Natural killer cell (primary cell): ENCODE data around the gene H6PD. TPM values are rescaled to one million over a fixed set of nuclear protein-coding genes. Genes with fewer than 3 reads are reported as not detected.

ENCODE experiments used
- ATAC-seq, 3 donors: fragments of 150-1000 bp in 2 of 3; fragments of 200-7000 bp in 1 of 3; cut with Tn5 transposase; 1 replicate in 1 of 3; 2 replicates in 2 of 3; pipeline ENCODE4 v1.10.0; 2021; ENCODE audit warnings: mild to moderate bottlenecking in 2 of 3, moderate library complexity in 2 of 3
- DNase-seq, 2 donors: peaks; one replicate each; pipeline versions ENCODE4 v3.0.0 to v3.0.0-alpha.2; 2013 to 2021; ENCODE audit warnings: mixed read lengths in 1 of 2
- H3K27ac ChIP-seq: one replicate; pipeline ENCODE4 v1.5.1; 2013; ENCODE audit warnings: mild to moderate bottlenecking, low read length
- H3K27me3 ChIP-seq: one replicate; pipeline ENCODE4 v1.6.1; 2013; ENCODE audit warnings: low read length; ENCODE audit not compliant: control insufficient read depth, insufficient read depth
- H3K36me3 ChIP-seq: one replicate; pipeline ENCODE4 v1.6.1; 2013; ENCODE audit warnings: low read length; ENCODE audit not compliant: control insufficient read depth, insufficient read depth
- H3K4me1 ChIP-seq: one replicate; pipeline ENCODE4 v1.6.1; 2013; ENCODE audit warnings: low read length; ENCODE audit not compliant: control insufficient read depth, insufficient read depth
- H3K4me3 ChIP-seq: one replicate; pipeline ENCODE4 v1.5.1; 2013; ENCODE audit warnings: low read length
- H3K9me3 ChIP-seq: one replicate; pipeline ENCODE4 v1.6.1; 2013; ENCODE audit warnings: low read length; ENCODE audit not compliant: control insufficient read depth, insufficient read depth
- H3K27ac Mint-ChIP-seq, 2 donors: one replicate each; pipeline ENCODE4 v1.8.0; 2022; ENCODE audit warnings: mild to moderate bottlenecking in 2 of 2, mixed read lengths in 2 of 2, moderate library complexity in 1 of 2
- H3K27me3 Mint-ChIP-seq, 2 donors: one replicate each; pipeline ENCODE4 v1.8.0; 2022; ENCODE audit warnings: low read depth in 2 of 2, mixed read lengths in 2 of 2
- H3K36me3 Mint-ChIP-seq: one replicate; pipeline ENCODE4 v1.8.0; 2022; ENCODE audit warnings: mixed read lengths
- H3K4me1 Mint-ChIP-seq, 2 donors: one replicate each; pipeline ENCODE4 v1.8.0; 2022; ENCODE audit warnings: mixed read lengths in 2 of 2
- H3K4me3 Mint-ChIP-seq: one replicate; pipeline ENCODE4 v1.8.0; 2022; ENCODE audit warnings: mild to moderate bottlenecking, moderate library complexity, mixed read lengths
- H3K9me3 Mint-ChIP-seq, 2 donors: one replicate each; pipeline ENCODE4 v1.8.0; 2022; ENCODE audit warnings: mixed read lengths in 2 of 2
- WGBS: methylation state at CpG from one replicate; pipeline ENCODE4 v1.1.7; 2013; ENCODE audit warnings: missing lambda C conversion rate; ENCODE audit not compliant: insufficient coverage; 5-methylcytosine and 5-hydroxymethylcytosine counted together
- intact Hi-C: fragments of 100-400 bp; cut with micrococcal nuclease; formaldehyde crosslinking; loops from one replicate; pipeline ENCODE4 v1.14.2; 2022
- total RNA-seq, 4 donors: library from RNA; stranded (reverse); fragments of 120-200 nt in 1 of 4; gene quantifications; one replicate each; pipeline versions ENCODE4 v1.2.3 to v1.2.4, GENCODE V29; 2013 to 2022
- TF ChIP-seq, protein P1 (sequence below): fragments of 200-600 bp; IDR thresholded peaks from one replicate; pipeline ENCODE4 v1.8.0; 2022; ENCODE audit warnings: antibody characterized with exemption

Gene H6PD
- total RNA-seq, 3 donors from 2014 or later (not counting 1 experiment from before 2014, with no cell fraction given), result 24.3 to 37.1 (median 31.2) TPM

DNA sequence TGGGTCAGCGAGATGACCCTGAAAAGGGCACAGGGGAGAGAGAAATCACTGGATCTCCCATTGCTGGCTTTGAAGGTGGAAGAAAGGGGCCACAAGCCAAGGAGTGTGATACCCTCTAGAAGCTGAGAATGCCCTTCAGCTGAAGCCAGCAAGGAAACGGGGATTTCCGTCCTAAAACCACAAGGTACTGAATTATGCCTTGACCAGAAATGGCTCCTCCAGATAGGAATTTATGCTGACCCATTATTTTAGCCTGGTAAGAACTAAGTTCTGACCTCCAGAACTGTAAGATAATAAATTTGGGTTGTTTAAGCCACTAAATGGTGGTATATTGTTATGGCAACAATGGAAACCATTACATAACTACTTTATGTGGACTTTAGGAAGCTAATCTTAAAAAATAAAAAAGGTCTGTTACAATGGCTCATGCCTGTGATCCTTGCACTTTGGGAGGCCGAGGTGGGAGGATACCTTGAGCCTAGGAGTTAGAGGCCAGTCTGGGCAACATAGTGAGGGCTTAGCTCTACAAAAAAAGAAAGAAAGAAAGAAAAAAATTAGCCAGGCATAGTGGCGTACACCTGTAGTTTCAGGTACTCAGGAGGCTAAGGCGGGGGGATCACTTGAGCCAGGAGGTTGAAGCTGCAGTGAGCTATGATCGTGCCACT is 3.6 kb upstream of the H6PD start:
- Histone ChIP-seq H3K4me3 (no peak overlapping the region), H3K9me3 (no peaks in the 10 kb centered on the region), H3K4me1 (peaks cover 23% of the 10 kb centered on the region), H3K27me3 (no peaks in the 10 kb centered on the region), H3K36me3 (no peaks in the 10 kb centered on the region), H3K27ac (no peak overlapping the region)
- TF ChIP-seq, protein P1, sequence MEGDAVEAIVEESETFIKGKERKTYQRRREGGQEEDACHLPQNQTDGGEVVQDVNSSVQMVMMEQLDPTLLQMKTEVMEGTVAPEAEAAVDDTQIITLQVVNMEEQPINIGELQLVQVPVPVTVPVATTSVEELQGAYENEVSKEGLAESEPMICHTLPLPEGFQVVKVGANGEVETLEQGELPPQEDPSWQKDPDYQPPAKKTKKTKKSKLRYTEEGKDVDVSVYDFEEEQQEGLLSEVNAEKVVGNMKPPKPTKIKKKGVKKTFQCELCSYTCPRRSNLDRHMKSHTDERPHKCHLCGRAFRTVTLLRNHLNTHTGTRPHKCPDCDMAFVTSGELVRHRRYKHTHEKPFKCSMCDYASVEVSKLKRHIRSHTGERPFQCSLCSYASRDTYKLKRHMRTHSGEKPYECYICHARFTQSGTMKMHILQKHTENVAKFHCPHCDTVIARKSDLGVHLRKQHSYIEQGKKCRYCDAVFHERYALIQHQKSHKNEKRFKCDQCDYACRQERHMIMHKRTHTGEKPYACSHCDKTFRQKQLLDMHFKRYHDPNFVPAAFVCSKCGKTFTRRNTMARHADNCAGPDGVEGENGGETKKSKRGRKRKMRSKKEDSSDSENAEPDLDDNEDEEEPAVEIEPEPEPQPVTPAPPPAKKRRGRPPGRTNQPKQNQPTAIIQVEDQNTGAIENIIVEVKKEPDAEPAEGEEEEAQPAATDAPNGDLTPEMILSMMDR, result no peak
- Mint-ChIP-seq H3K9me3 (no peaks in the 10 kb centered on the region), H3K27me3 (no peaks in the 10 kb centered on the region), H3K36me3 (no peaks in the 10 kb centered on the region), H3K4me1 (peaks cover 5% of the 10 kb centered on the region in 2 donors), H3K4me3 (peak overlapping the region; percentile 7), H3K27ac (no peak overlapping the region)
- no peak for DNase-seq
- intact Hi-C loops, result no loop called here
- no peak for ATAC-seq
- 82% methylated on average over 7 of the region's 7 CpGs for WGBS

DNA sequence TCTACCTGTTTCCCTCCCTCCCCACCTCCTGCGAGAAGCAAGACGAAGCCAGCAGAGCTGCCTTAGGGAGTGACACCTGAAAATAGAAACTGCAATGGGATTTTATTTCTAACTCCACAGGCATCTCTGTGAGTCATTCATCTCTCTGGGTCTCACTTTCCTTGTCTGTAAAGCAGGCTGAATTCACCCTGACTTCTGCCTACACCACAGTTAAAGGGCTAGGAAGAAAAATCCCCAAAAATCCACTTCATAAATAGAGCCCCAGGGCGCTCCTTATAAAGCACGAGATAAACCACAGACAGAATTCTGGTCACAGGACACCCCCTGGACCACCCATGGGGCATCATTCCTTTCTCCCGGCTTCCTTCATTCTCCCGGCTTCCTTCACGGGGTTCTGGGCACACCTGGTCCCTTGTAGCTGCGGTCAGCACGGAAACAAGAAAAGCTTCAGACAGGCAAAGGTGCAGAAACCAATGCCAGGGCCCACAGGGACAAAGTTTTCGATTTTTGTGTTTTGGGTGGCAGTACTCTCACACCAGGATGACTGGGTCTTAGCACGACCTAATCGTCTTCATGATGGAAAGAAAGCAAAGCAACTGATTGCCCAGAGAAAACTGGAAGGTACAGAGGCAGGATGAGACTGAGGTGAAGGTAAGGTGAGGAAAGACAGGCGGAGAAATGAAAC is 2.8 kb upstream of the H6PD start:
- no peak overlapping the region for H3K27ac ChIP-seq
- peaks cover 27% of the 10 kb centered on the region for H3K4me1 ChIP-seq
- DNase-seq (no peak), ATAC-seq (no peak)
- H3K4me3 Mint-ChIP-seq, result no peak overlapping the region
- no peak overlapping the region for H3K4me3 ChIP-seq
- intact Hi-C loops, result no loop called here
- no peaks in the 10 kb centered on the region for H3K27me3 ChIP-seq
- H3K9me3 ChIP-seq, result no peaks in the 10 kb centered on the region
- no peaks in the 10 kb centered on the region for H3K27me3 Mint-ChIP-seq
- H3K27ac Mint-ChIP-seq, result no peak overlapping the region
- TF ChIP-seq, protein P1, result no peak
- 88% methylated on average over 13 of the region's 13 CpGs for WGBS
- no peaks in the 10 kb centered on the region for H3K36me3 Mint-ChIP-seq
- no peaks in the 10 kb centered on the region for H3K9me3 Mint-ChIP-seq
- H3K4me1 Mint-ChIP-seq, result peaks cover 5% of the 10 kb centered on the region in 2 donors
- no peaks in the 10 kb centered on the region for H3K36me3 ChIP-seq

DNA sequence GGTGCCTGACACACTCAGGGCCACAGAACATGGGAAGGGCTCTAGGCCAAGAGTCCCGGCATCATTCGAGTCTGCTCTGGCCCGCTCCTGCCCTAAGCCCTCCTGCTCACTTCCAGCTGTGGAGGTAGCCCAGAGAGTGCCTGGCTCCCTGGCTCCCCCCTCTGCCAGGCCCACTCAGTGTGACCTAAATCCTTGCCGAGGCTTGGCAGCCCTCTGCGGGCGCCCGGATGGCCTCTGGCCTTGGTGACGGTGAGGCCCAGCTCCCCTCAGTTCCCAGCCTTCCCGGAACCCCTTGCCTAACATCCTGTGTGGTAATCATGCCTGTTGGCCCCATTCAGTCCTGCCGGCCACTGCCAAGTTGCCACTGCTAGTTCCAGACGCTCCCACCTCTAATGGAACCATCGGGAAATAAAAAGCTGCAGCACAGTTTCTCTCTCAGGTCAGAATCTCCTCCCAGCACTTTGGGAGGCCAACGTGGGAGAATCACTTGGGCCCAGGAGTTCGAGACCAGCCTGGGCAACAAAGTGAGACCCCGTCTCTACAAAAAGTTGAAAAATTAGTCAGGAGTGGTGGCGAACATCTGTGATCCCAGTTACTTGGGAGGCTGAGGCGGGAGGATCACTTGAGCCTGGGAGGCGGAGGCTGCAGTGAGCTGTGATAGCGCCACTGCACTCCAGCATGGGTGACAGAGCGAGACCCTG is 1.2 kb upstream of the H6PD start:
- H3K27me3 Mint-ChIP-seq, result no peaks in the 10 kb centered on the region
- H3K9me3 Mint-ChIP-seq, result no peaks in the 10 kb centered on the region
- no peaks in the 10 kb centered on the region for H3K36me3 Mint-ChIP-seq
- peaks cover 27% of the 10 kb centered on the region for H3K4me1 ChIP-seq
- H3K27ac ChIP-seq, result no peak overlapping the region
- no peak overlapping the region for H3K4me3 ChIP-seq
- WGBS, result 85% methylated on average over 20 of the region's 20 CpGs
- TF ChIP-seq, protein P1, result no peak
- intact Hi-C loops, result no loop called here
- H3K4me3 Mint-ChIP-seq, result peak overlapping the region; percentile 97
- H3K27ac Mint-ChIP-seq, result peak overlapping the region; percentile 90 to 93
- no peaks in the 10 kb centered on the region for H3K9me3 ChIP-seq
- H3K27me3 ChIP-seq, result no peaks in the 10 kb centered on the region
- ATAC-seq, result no peak
- peaks cover 16 to 17% of the 10 kb centered on the region in 2 donors for H3K4me1 Mint-ChIP-seq
- H3K36me3 ChIP-seq, result no peaks in the 10 kb centered on the region
- peak in 1 of 2 donors; percentile 7 for DNase-seq
